Raji (cell line): ENCODE measurements around the gene RAB6B.

Source experiments
- POLR2A ChIP-seq: IDR thresholded peaks from 2 replicates; pipeline ENCODE4 v1.6.1; 2011; ENCODE audit warnings: low read depth, low read length, control low read depth; ENCODE audit not compliant: insufficient read depth

RAB6B gene

GRCh38 chr3:133820889-133821675, 74.6 kb downstream of the RAB6B start:
- no peak for TF ChIP-seq POLR2A

- no peak for TF ChIP-seq POLR2A
These were observed 75.6 kb downstream of the RAB6B start for GRCh38 chr3:133820129-133820528.

- TF ChIP-seq POLR2A: no peak
These were observed 80.3 kb downstream of the RAB6B start for GRCh38 chr3:133815386-133815785.

GRCh38 chr3:133812872-133813271, 82.8 kb downstream of the RAB6B start:
- TF ChIP-seq POLR2A: no peak

- TF ChIP-seq POLR2A: peak; percentile 98
These were observed 89.8 kb downstream of the RAB6B start, which contains the start of gene SRPRB for GRCh38 chr3:133805702-133806475. Gene SRPRB, plus strand, starts transcription at chr3:133805815. Its CDS starts 34 bp downstream, at chr3:133805849.

GRCh38 chr3:133805384-133805701, 90.3 kb downstream of the RAB6B start:
- no peak for TF ChIP-seq POLR2A

- TF ChIP-seq POLR2A: no peak
These were observed 90.8 kb downstream of the RAB6B start for GRCh38 chr3:133804896-133805295.

GRCh38 chr3:133803469-133803868, 92.2 kb downstream of the RAB6B start:
- TF ChIP-seq POLR2A: no peak

GRCh38 chr3:133799794-133800585, 95.7 kb downstream of the RAB6B start:
- TF ChIP-seq POLR2A: no peak

GRCh38 chr3:133797396-133798105, 98.1 kb downstream of the RAB6B start:
- TF ChIP-seq POLR2A: no peak

GRCh38 chr3:133792171-133792763, 103.4 kb downstream of the RAB6B start:
- no peak for TF ChIP-seq POLR2A

- no peak for TF ChIP-seq POLR2A
These were observed 107.7 kb downstream of the RAB6B start for GRCh38 chr3:133788024-133788423.

GRCh38 chr3:133783762-133784161, 111.9 kb downstream of the RAB6B start:
- TF ChIP-seq POLR2A: no peak

- no peak for TF ChIP-seq POLR2A
These were observed 113.2 kb downstream of the RAB6B start for GRCh38 chr3:133782454-133782853.
